Embryonic facial prominence (tissue), 1 donor: ENCODE data around the gene USP33.
"Not testable (repeated sequence)": the region's sequence is repeated elsewhere in the genome, so short reads cannot be mapped to it uniquely, and the experiment has no call there.

Experiments used
- DNase-seq: peaks from one replicate; pipeline ENCODE4 v3.0.0-alpha.2; 2016; ENCODE audit errors: extremely low spot score

USP33 gene

DNA sequence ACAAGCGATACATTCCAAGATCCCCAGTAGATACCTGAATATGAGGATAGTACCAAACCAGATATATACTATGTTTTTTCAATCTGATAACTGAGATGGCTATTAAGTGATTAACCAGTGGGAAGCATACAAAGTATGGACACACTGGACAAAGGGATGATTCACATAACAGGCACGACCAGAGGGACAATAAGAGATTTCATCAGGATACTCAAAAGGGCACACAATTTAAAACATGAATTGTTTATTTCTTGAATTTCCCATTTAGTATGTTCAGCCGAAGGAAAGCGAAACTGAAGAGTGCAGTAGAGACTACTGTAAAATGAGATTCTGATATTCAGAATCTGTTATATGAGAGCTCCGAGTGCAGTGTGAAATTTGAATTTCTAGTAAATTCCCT is 87.8 kb downstream of the USP33 start:
- DNase-seq, result no peak

DNA sequence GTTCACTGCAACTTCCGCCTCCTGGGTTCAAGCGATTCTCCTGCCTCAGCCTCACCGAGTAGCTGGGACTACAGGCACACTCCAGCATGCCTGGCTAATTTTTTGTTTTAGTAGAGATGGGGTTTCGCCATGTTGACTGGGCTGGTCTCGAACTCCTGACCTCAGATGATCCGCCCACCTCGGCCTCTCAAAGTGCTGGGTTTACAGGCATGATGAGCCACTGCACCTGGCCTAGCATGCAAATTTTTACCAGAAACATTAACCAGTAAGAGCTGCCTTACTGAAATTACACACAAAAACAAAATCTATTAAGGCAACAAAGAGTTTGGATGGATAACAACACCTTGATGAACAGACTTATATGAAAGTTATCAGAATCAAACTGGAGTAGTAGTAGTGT is 89.3 kb downstream of the USP33 start:
- DNase-seq, result no peak

DNA sequence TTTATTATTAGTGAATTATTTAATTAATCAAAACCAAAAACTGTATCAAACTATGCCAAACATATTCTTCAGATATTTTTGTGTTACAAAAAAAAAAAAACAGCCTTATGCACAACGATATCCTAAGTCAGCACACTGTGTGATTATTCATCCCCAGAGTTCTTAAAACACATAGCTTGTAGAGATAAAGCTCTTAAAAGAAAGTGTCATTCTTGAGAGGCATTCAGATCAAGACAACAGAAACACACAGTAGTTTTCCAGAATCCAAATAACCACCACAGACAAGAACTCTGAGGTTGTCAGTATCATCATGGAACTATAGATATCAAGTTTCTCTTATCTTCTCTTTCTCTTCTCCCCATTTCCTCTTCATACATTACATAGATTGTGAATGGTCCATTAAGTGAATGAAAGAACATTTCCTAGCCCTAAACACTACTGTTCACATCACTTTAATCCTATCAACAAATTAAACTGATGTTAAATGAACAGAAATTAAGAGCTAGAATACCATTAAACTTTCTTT is 90.7 kb downstream of the USP33 start:
- no peak for DNase-seq

DNA sequence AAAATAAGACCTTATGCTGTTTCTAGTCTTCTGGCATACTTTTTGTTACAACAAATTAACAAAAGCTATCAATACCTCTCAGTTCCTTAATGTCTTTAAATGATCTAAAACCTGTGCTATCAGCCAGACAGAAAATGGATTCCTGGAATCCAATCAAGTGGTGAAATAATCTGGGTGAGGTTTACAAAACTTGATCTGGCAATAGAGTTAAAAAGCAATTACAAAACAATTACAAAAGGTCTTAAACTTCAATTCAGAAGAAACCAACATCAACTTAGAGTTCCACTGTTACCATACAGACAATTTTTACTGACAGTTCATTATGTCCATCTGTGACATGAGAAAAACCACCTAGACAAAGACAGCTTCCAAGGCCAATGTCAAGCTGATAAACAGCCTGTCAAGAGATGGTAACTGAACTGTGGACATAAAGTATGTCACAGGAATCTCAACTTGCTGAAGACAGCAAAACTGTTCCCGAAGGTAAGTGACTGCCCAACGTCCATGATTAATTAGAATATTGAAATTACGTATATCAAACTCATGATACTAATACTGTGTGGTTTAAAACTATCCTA is 94.6 kb downstream of the USP33 start:
- no peak for DNase-seq

DNA sequence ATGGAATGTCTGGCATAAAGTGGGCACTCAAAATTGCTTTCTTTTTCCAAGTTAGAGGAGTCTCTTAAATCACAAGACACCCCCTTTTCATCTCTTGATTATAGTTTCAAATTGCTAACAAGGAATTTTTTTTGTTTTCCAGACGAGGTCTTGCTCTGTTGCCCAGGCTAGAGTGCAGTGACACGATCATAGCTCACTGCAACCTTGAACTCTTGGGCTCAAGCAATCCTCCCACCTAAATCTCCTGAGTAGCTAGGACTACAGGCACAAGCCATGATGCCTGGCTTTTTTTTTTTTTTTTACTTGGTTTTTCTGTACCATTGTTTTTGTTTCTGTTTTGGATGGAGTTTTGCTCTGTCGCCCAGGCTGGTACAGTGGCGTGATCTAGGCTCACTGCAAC is 98.0 kb downstream of the USP33 start:
- DNase-seq, result no peak

DNA sequence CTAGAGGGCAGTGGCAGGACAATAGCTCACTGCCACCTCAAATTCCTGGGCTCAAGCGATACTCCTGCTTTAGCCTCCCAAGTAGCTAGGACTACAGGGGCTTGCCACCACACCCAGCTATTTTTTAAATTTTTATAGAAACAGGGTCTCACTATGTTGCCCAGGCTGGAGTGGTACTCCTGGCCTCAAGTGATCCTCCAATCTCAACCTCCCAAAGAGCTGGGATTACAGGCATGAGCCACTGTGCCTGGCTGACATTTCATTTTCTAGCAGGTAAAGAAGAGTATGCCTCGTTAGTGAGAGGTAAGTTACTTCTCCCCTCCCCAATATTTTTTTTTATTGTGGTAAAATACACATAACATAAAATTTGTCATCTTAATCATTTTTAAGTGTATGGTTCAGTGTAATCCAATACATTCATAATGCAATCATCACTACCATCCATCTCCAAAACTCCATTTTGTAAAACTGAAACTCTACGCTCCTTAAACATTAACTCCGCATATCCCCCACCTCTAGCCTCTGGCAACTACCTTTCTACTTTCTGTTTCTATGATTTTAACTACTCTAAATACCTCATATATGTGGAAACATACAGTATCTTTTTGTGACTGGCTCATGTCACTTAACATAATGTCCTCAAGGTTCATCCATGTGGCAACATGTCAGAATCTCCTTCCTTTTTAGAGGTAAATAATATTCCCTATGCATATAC is 99.6 kb downstream of the USP33 start:
- DNase-seq, result no peak

DNA sequence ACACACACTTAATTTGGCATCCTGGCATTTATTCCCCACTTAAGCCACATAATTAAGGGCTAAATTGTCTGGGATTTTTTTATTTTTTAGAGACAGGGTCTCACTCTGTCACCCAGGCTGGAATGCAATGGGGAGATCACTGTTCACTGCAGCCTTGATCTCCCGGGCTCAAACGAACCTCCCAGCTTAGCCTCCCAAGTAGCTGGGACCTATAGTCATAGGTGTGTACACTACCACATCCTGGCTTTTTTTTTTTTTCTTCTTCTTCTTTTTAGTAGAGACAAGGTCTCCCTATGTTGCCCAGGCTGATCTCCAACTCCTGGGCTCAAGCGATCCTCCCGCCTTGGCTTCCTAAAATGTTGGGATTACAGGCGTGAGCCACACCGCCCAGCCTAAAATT is 101.4 kb downstream of the USP33 start:
- no peak for DNase-seq

DNA sequence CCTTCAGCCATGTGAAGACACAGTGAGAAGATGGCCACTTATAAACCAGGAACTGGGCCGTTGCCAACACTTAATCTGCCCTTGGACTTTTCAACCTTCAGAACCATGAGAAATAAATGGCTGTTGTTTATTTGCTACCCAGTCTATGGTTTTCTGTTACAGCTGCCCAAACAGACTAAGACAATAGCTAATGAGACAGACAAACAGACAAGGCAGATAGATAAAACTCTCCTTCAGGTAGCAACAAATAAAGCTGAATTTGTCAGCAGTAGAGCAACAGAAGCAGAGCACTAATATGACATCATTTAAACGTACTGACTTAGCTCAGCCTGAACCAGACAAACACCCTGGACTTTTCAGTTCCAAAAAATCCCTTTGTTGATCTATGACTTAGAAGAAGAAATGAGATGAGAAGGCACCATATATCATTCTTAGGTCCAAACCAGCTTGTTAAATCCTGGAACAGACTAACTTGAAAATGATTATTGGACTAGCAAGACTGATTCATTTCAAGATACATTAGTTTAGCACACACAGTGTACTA is 104.1 kb downstream of the USP33 start:
- DNase-seq, result no peak

DNA sequence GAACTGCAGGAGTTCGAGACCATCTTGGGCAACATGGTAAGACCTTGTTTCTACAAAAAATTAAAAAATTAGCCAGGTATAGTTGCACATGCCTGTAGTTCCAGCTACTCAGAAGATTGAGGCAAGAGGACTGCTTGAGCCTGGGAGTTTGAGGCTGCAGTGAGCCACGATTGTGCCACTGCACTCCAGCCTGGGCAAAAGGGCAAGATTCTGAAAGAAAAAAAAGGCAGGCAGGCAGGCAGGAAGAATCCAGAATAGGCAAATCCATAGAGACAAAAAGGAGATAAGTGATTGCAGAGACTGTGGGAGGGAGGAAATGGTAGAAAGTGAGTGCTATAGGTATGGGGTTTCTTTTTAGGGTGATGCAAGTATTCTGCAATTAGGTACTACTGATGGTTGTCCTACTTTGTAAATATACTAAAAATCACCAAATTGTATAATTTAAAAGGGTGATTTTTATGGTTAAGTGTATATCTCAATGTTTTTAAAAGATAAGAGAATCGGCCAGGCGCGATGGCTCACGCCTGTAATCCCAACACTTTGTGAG is 106.6 kb downstream of the USP33 start:
- DNase-seq, result no peak

DNA sequence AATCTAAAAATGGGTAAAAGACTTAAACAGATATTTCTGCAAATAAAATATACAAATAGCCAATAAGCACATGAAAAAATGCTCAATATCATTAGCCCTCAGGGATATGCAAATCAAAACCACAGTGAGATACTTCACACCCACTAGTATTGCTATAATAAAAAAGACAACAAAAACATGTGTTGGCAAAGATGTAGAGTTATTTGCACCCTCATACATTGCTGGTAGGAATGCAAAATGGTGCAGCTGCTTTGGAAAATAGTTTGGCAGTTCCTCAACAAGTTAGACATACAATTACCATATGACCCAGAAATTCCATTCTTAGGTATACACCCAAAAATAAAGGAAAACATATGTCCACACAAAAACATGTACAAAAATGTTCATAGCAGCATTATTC is 107.4 kb downstream of the USP33 start:
- DNase-seq, result no peak

DNA sequence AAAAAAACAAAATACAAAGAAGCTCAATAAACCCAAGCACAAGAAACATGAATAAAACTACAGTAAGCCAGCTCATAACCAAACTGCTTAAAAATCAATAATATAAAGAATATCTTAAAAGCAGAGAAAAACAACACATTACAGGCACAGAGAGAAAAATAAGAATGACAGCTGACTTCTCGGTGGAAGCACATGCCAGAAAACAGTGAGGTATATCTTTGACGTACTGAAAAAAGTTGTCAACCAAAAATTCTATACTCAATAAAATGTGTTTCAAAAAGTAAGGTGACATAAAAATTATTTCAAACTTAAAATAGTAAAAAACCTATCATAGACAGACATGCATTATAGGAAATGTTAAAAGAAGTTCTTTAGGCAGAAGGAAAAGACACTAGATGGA is 110.5 kb downstream of the USP33 start:
- DNase-seq, result no peak

DNA sequence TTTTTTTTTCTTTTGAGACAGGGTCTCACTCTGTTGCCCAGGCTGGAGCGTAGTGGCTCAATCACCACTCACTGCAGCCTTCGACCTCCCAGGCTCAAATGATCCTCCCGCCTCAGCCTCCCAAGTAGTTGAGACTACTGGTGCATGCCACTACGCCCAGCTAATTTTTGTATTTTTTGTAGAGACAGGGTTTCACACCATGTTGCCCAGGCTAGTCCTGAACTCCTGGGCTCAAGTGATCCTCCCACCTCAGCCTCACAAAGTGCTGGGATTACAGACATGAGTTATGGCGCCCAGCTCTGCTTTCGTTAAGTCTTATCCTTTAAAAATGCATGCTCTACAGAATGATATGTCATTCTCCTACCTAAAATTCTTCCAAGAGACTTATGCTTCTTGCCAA is 113.4 kb downstream of the USP33 start:
- not testable (repeated sequence) for DNase-seq
